Adrenal gland (tissue), 5 donors: ENCODE data around the gene RPS6KA1.

Experiments
- CTCF ChIP-seq, 6 experiments: fragments of 450-650 bp in 4 of 6; fragments of 200-600 bp in 2 of 6; sonication (generic) in 1 of 6; IDR thresholded peaks; 1 replicate in 5 of 6; 2 replicates in 1 of 6; pipeline versions ENCODE4 v1.5.1 to v1.8.0; 2016 to 2021; ENCODE audit warnings: antibody characterized with exemption in 6 of 6, mild to moderate bottlenecking in 2 of 6, moderate library complexity in 1 of 6
- POLR2A ChIP-seq, 2 donors: fragments of 450-650 bp; IDR thresholded peaks; one replicate each; pipeline ENCODE4 v1.6.1; 2017; ENCODE audit warnings: antibody characterized with exemption in 2 of 2, mild to moderate bottlenecking in 2 of 2, moderate library complexity in 1 of 2
- donor health status: DM: no; HTN: no; CAD: no.

GRCh38 chr1:26571381-26571780, 41.8 kb downstream of the RPS6KA1 start:
- TF ChIP-seq POLR2A (IDR thresholded peaks at IDR 0.05) (no peak), CTCF (IDR thresholded peaks at IDR 0.05) (no peak)
